GM19239 (cell line): ENCODE results near the gene OXGR1.
"Not testable (repeated sequence)": the region's sequence is repeated elsewhere in the genome, so short reads cannot be mapped to it uniquely, and the experiment has no call there.

Source experiments
- DNase-seq: peaks from one replicate; pipeline ENCODE4 v3.0.0; 2011; ENCODE audit warnings: low spot score; ENCODE audit not compliant: insufficient read length
- FAIRE-seq: peaks from 2 replicates; lab custom pipeline; 2011; peaks lifted over from hg19 to GRCh38; lab: Jason Lieb, UNC

Gene OXGR1

GRCh38 chr13:97008643-97009042, 14.4 kb upstream of the OXGR1 start:
- FAIRE-seq (no peak), DNase-seq (no peak)

- no peak for DNase-seq
- FAIRE-seq, result no peak
Measured at GRCh38 chr13:97005625-97006262, 11.5 kb upstream of the OXGR1 start.

- DNase-seq, result no peak
- FAIRE-seq, result no peak
Measured at GRCh38 chr13:97004886-97005285, 10.6 kb upstream of the OXGR1 start.

- no peak for FAIRE-seq
- DNase-seq, result no peak
Measured at GRCh38 chr13:97004096-97004876, 10.0 kb upstream of the OXGR1 start.

GRCh38 chr13:97003071-97003470, 8.8 kb upstream of the OXGR1 start:
- DNase-seq, result no peak
- no peak for FAIRE-seq

- DNase-seq, result no peak
- no peak for FAIRE-seq
Measured at GRCh38 chr13:97002581-97002980, 8.3 kb upstream of the OXGR1 start.

- FAIRE-seq, result no peak
- no peak for DNase-seq
Measured at GRCh38 chr13:97001636-97002035, 7.4 kb upstream of the OXGR1 start.

GRCh38 chr13:97000295-97000925, 6.1 kb upstream of the OXGR1 start:
- DNase-seq (no peak), FAIRE-seq (no peak)

GRCh38 chr13:96999091-96999490, 4.8 kb upstream of the OXGR1 start:
- DNase-seq (no peak), FAIRE-seq (no peak)

GRCh38 chr13:96998051-96998450, 3.8 kb upstream of the OXGR1 start:
- DNase-seq (no peak), FAIRE-seq (no peak)

- FAIRE-seq (no peak), DNase-seq (no peak)
Measured at GRCh38 chr13:96996886-96997285, 2.6 kb upstream of the OXGR1 start.

- no peak for DNase-seq
- FAIRE-seq, result no peak
Measured at GRCh38 chr13:96996107-96996506, 1.8 kb upstream of the OXGR1 start.

- FAIRE-seq (no peak), DNase-seq (no peak)
Measured at GRCh38 chr13:96994858-96995243, 575 bp upstream of the OXGR1 start.

GRCh38 chr13:96993634-96994016, 651 bp downstream of the OXGR1 start:
- no peak for DNase-seq
- FAIRE-seq, result no peak

GRCh38 chr13:96992633-96993032, 1.6 kb downstream of the OXGR1 start:
- FAIRE-seq, result no peak

GRCh38 chr13:96991072-96991471, 3.2 kb downstream of the OXGR1 start:
- no peak for FAIRE-seq

More at GRCh38 chr13:96992633-96993032, 1.6 kb downstream of the OXGR1 start:
- DNase-seq, result no peak

GRCh38 chr13:96988441-96988840, 5.8 kb downstream of the OXGR1 start:
- no peak for DNase-seq
- FAIRE-seq, result no peak

More at GRCh38 chr13:96991072-96991471, 3.2 kb downstream of the OXGR1 start:
- DNase-seq, result no peak

- DNase-seq, result peak; percentile 44
- FAIRE-seq, result no peak
Measured at GRCh38 chr13:96984051-96984508, 10.2 kb downstream of the OXGR1 start.

GRCh38 chr13:96982672-96983071, 11.6 kb downstream of the OXGR1 start:
- DNase-seq (no peak), FAIRE-seq (no peak)

GRCh38 chr13:96979861-96980260, 14.4 kb downstream of the OXGR1 start:
- DNase-seq, FAIRE-seq: not testable (repeated sequence)

GRCh38 chr13:96968027-96968426, 26.2 kb downstream of the OXGR1 start:
- DNase-seq, result no peak
- FAIRE-seq, result no peak
